GM12891 (cell line): ENCODE results near the gene PRKAB2.
A peak's percentile ranks its signal among the peaks of the same experiment; 100 is the strongest.
"Not testable (repeated sequence)": the region's sequence is repeated elsewhere in the genome, so short reads cannot be mapped to it uniquely, and the experiment has no call there.

Experiments
- DNase-seq: peaks from one replicate; pipeline ENCODE4 v3.0.0; 2011; ENCODE audit warnings: low spot score; ENCODE audit not compliant: insufficient read length
- FAIRE-seq: peaks from 2 replicates; lab custom pipeline; 2011; peaks lifted over from hg19 to GRCh38; lab: Jason Lieb, UNC
- PAX5 ChIP-seq: IDR thresholded peaks from 2 replicates; pipeline ENCODE4 v1.6.1; 2011; ENCODE audit warnings: low read length, moderate library complexity, mild to moderate bottlenecking; ENCODE audit not compliant: insufficient read depth, severe bottlenecking
- POLR2A ChIP-seq: IDR thresholded peaks from 2 replicates; pipeline ENCODE4 v1.6.1; 2011; ENCODE audit warnings: low read depth, low read length, control low read depth
- POLR2AphosphoS5 ChIP-seq: IDR thresholded peaks from 2 replicates; pipeline ENCODE4 v1.6.1; 2011; ENCODE audit warnings: low read depth, low read length, control low read depth
- POU2F2 ChIP-seq: IDR thresholded peaks from 2 replicates; pipeline ENCODE4 v1.6.1; 2011; ENCODE audit warnings: low read depth, mild to moderate bottlenecking, control low read depth, low read length, moderate library complexity
- SPI1 ChIP-seq: IDR thresholded peaks from 2 replicates; pipeline ENCODE4 v1.6.1; 2011; ENCODE audit warnings: low read depth, low read length, control low read depth
- TAF1 ChIP-seq: IDR thresholded peaks from 2 replicates; pipeline ENCODE4 v1.6.1; 2011; ENCODE audit warnings: low read depth, low read length, control low read depth

PRKAB2 gene

DNA sequence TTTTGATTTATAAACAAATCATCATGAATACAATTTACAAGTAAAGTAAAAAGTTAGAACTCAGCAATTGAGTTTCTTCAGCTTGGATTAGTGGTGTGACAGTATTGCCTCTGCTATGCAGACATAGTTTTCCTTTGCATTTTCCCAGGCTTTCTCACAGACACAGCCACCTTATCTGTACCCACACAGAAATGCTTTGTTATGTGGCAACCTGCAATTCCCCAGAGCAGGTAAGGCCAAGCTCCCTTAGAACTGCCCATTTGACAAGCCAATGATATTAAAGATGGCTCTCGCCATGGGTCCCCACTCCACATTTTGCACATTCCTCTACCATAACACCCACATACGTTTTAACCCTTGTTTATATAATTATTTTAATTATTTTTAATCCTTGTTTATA lies 38.7 kb upstream of the PRKAB2 start:
- no peak for TF ChIP-seq POU2F2
- TF ChIP-seq TAF1, result no peak
- TF ChIP-seq POLR2AphosphoS5, result no peak
- TF ChIP-seq SPI1, result no peak
- TF ChIP-seq PAX5, result no peak
- no peak for TF ChIP-seq POLR2A
- DNase-seq (no peak), FAIRE-seq (no peak)

DNA sequence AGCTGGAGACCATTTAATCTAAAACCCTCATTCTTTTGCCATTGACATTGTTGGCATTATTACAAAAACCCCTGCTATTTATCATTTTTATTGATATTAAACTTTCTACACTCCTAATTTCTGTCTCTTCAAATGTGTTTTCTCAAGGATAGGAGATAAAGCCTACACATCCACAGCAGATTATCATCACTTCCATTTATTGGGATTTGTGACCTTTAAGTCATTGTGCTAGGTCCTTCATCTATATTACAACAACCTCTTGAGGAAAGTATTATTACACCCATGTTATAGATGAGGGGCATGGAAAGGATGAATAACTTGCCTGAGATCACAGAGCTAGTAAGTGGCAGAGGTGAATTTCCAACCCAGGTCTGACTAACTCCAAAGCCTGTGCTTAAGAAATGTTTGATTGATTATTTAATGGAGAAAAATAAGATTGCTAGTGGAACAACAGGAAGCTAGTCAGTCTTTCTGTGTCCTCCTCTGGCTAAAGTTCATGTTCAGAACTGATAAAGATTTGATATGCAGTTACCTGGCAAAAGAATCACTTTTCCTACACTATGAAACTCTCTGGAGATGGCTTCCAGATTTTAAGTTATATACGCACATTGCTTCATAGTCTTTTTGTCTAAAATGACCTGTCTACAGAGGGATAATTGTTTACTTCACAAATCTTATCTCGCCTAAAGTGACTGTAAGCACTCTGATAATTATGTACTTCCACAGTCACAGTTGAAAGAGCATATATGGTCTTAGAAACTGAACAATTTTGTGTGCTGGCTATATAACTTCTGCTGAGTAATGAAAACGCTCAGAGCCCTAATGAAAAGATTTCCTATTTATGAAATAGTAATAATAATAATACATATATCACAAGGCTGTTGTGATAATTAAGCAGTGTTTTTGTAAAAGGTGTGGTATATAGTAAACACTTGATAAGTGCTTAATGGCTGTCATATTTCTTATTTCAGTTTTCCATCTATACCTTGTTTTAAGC lies 37.9 kb upstream of the PRKAB2 start:
- TF ChIP-seq POU2F2 (no peak), POLR2AphosphoS5 (no peak), SPI1 (no peak), PAX5 (no peak), POLR2A (no peak), TAF1 (no peak)
- DNase-seq, result no peak
- no peak for FAIRE-seq

DNA sequence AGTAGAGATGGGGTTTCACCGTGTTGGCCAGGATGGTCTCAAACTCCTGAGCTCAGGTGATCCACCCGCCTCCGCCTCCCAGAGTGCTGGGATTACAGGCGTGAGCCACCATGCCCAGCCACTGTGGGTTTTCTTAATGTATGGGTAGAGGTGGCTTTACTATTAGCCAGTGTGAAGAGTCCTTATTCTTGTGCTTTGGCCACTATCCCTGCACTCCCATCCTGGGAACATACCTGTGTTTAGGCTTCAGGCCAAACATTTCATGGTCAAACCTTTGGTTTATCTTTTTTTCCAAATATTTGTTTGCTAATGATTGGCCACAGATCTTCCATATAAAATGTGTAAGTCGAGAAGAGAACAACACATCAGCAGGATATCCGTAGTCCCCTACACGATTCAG lies 36.3 kb upstream of the PRKAB2 start:
- no peak for FAIRE-seq
- TF ChIP-seq POLR2A (no peak), POLR2AphosphoS5 (no peak), PAX5 (no peak), TAF1 (no peak), SPI1 (no peak), POU2F2 (no peak)
- no peak for DNase-seq

DNA sequence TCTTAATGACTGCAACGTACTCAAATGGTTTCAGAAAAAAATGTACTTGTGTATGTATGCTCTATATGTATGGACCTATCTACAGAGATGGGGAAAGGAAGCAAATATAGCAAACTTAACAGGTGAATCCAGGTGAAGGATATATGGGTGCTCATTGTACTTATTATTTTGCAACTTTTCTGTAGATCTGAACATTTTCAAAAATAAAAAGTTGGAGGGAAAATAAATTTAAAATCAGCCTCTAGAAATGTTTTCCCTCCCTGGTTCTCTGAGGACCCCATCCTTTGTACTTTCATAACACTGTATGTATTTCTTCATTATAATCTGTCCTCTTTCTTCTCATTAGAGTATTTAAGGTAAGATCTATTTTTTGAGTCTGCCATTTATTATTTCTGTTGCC lies 34.9 kb upstream of the PRKAB2 start:
- TF ChIP-seq SPI1, result no peak
- TF ChIP-seq POLR2A, result no peak
- no peak for TF ChIP-seq PAX5
- no peak for TF ChIP-seq POU2F2
- no peak for TF ChIP-seq TAF1
- TF ChIP-seq POLR2AphosphoS5, result no peak
- FAIRE-seq (no peak), DNase-seq (no peak)

DNA sequence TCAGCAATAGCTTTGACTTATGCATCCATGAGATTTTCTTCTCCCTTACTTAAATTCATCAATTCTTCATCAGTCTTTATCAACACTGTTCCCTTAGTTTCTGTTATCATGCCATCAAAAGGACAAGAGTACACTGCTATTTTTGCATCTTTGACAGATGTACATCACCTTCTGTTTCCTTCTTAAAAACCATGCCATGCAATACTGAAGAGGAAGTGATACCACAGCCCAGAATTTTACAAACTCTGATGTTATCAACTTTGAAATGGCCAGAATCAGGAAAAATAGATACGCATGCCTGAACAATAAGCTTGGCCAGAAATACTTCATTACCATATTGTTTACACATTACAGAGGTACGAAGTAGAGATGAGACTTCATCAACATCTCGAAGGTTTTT lies 31.8 kb upstream of the PRKAB2 start:
- peak; percentile 5 for FAIRE-seq
- peak; percentile 56 for TF ChIP-seq SPI1
- no peak for TF ChIP-seq TAF1
- DNase-seq, result no peak

DNA sequence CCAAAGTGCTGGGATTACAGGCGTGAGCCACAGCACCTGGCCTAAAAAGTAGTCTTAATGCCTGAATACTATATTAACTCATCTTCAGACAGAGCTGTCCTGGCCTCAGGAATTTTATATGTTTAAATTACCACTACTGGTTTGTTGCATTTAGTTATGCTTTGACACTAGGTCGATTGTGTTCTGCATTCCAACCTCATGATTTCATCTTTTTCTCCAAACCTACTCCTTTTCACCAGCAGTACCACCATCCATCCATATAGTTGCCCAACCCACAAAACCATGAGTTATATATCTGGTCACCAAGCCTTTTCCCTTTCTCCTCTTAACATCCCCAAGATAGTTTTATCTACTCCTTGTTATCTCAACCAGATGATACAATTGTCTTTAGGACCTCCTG lies 30.3 kb upstream of the PRKAB2 start:
- DNase-seq (no peak), FAIRE-seq (no peak)
- no peak for TF ChIP-seq POLR2AphosphoS5
- no peak for TF ChIP-seq SPI1
- TF ChIP-seq PAX5, result no peak
- no peak for TF ChIP-seq POU2F2
- no peak for TF ChIP-seq TAF1
- no peak for TF ChIP-seq POLR2A

DNA sequence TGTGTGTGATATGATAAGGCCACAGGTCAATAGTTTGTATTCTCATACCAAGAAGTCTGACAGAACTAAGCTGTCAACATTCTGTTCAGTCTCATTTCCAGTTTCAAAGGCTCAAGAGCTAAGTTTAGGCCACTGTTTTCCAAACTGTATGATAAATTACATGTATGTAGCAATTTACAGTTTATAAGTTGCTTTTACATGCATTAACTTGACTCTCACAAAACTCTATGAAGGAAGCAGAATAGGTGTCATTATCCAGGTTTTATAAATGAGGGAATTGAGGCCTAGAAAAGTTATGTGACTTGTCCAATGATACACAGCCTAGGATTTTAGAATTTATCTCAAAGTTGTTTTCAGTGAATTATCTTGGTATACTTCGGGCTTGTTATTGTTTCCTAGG lies 29.5 kb upstream of the PRKAB2 start:
- no peak for DNase-seq
- no peak for FAIRE-seq
- TF ChIP-seq POLR2A (no peak), SPI1 (no peak), TAF1 (no peak), POU2F2 (no peak), POLR2AphosphoS5 (no peak), PAX5 (no peak)

DNA sequence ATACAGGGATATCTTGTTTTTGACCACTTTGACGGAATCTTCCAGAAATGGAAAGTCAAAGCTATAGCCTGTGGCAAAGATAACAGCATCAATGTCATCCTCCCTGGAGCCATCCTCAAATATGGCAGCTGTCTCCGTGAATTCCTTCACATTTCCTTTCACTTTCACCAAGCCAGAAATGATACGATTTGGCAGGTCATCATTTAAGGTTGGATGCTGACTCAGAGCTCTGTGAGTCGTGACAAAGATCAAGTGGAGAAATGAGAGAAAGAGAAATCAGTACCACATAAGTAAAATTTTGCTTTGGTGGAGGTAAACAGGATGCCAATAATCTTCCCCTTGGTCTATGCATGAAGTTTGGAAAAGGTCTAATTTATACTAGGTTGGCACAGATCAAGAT lies 29.0 kb upstream of the PRKAB2 start:
- FAIRE-seq (no peak), DNase-seq (no peak)
- TF ChIP-seq TAF1, result no peak
- TF ChIP-seq POLR2A, result no peak
- TF ChIP-seq SPI1, result no peak
- no peak for TF ChIP-seq POU2F2
- TF ChIP-seq POLR2AphosphoS5, result no peak
- TF ChIP-seq PAX5, result no peak

DNA sequence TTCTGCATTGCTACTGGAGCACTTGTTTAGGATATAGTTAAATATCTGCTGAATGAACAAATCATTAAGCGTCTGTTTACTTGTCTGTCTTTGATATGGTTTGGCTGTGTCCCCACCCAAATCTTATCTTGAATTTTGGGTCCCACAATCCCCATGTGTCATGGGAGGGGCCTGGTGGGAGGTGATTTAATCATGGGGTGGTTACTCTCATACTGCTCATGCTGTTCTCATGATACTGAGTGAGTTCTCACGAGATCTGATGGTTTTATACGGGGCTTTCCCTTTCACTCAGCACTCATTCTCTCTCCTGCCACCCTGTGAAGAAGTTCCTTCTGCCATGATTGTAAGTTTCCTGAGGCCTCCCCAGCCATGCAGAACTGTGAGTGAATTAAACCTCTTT lies 25.1 kb upstream of the PRKAB2 start:
- not testable (repeated sequence) for DNase-seq, FAIRE-seq

DNA sequence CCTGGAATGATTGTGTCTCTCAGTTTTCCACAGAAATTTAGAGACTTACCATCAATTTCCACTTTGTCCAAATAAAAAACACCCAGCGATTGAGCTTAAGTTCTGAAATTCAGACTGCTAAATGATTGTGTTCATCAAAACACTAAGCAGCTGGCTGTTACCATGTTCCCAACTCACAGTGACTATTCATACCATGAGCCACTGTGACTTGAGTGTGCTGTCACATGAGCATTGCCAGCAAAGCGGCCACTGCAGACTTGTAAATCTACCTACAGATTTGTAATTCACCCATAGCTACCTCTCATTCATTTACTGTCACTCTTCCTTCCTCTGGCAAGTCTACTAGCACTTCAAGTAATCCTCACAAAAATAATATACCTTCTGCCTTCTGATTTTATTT lies 17.2 kb upstream of the PRKAB2 start:
- TF ChIP-seq TAF1 (no peak), POU2F2 (no peak), PAX5 (no peak), SPI1 (no peak), POLR2AphosphoS5 (no peak), POLR2A (no peak)
- DNase-seq (no peak), FAIRE-seq (no peak)
